Fibroblast of pulmonary artery (primary cell): ENCODE results near the gene ABHD15.

Experiments
- DNase-seq: peaks from one replicate; pipeline ENCODE4 v3.0.0-alpha.2; 2010; ENCODE audit warnings: low read depth
- H3K4me3 ChIP-seq: replicated peaks from 2 replicates; pipeline ENCODE4 v1.5.1; 2011; ENCODE audit warnings: low read depth, mild to moderate bottlenecking, control low read depth, low read length, moderate library complexity
- CTCF ChIP-seq: IDR thresholded peaks from 2 replicates; pipeline ENCODE4 v1.5.1; 2011; ENCODE audit warnings: mild to moderate bottlenecking, control low read depth, low read length, inconsistent platforms; ENCODE audit errors: missing control alignments

ABHD15 gene

GRCh38 chr17:29510953-29511352, 55.9 kb downstream of the ABHD15 start:
- no peak overlapping the region for H3K4me3 ChIP-seq
- TF ChIP-seq CTCF, result no peak
- no peak for DNase-seq
